G401.6 (cell line): ENCODE results near the gene INHBE.
"Not testable (repeated sequence)": the region's sequence is repeated elsewhere in the genome, so short reads cannot be mapped to it uniquely, and the experiment has no call there.

ENCODE experiments used
- FAIRE-seq: peaks from 2 replicates; lab custom pipeline; 2012; peaks lifted over from hg19 to GRCh38; lab: Jason Lieb, UNC

The INHBE gene

GRCh38 chr12:57441846-57442427 is 13.2 kb upstream of the INHBE start:
- no peak for FAIRE-seq

DNA sequence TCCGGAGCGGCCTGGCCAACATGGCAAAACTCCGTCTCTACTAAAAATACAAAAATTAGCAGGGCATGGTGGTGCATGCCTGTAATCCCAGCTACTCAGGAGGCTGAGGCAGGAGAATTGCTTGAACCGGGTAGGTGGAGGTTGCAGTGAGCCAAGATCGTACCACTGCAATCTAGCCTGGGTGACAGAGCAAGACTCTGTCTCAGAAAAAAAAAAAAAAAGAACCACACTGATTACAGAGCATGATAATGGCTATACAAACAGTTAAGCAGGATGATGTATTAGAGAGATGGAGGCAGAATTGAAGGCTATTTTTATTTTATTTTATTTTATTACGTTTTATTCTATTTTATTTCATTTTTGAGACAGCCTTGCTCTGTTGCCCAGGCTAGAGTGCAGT is 10.8 kb upstream of the INHBE start:
- not testable (repeated sequence) for FAIRE-seq

DNA sequence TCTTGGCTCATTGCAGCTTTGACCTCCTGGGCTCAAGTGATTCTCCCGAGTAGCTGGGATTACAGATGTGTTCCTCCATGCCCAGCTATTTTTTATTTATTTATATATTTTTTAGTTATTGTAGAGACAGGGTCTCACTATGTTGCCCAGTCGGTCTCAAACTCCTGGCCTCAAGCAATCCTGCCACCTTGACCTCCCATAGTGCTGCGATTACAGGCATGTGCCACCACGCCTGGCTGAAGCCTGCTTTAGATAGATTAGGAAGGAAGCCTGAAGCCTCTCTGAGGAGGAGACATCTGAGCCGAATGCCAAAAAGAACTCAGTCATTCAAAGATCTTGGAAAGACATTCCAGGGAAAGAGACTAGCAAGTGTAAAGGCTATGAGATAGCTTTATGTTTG is 10.4 kb upstream of the INHBE start:
- no peak for FAIRE-seq

GRCh38 chr12:57446292-57446960 is 8.7 kb upstream of the INHBE start:
- FAIRE-seq = no peak

- no peak for FAIRE-seq
These were observed 6.4 kb upstream of the INHBE start for GRCh38 chr12:57448669-57449068.

DNA sequence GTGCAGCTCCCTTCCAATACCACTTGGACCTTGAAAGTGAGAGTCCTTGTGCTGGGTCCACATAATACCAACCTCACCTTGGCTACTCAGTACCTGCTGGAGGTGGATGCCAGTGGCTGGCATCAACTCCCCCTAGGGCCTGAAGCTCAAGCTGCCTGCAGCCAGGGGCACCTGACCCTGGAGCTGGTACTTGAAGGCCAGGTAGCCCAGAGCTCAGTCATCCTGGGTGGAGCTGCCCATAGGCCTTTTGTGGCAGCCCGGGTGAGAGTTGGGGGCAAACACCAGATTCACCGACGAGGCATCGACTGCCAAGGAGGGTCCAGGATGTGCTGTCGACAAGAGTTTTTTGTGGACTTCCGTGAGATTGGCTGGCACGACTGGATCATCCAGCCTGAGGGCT is 5.7 kb upstream of the INHBE start:
- FAIRE-seq = no peak

DNA sequence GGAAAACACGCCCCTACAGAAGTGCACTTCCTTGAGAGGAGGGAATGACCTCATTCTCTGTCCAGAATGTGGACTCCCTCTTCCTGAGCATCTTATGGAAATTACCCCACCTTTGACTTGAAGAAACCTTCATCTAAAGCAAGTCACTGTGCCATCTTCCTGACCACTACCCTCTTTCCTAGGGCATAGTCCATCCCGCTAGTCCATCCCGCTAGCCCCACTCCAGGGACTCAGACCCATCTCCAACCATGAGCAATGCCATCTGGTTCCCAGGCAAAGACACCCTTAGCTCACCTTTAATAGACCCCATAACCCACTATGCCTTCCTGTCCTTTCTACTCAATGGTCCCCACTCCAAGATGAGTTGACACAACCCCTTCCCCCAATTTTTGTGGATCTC is 5.0 kb upstream of the INHBE start:
- no peak for FAIRE-seq

DNA sequence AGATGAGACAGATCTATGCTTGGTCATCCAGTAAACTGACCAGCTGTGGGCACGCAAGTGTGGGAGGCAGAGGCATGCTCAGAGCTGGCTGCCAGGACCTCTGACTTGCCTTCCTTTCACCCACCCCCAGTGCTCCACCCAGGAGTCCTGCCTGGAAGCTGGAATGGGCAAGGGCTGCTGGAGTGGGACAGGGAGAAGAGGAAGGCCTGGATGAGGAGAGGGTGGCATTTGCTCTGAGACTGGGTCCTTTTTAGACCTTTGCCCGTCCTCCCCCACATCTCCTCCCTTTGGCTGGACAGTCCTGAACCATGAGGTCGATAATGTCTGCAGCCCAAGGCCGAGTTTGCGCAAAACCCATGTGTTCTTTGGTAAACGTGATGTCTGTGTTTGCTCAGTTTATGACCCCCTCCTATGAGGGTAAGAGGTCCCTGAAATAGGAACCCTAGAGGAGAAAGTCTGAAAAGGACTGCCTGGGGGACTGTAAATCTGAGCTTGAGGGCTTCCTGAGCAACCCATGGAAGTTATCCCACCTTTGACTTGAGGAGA is 3.8 kb upstream of the INHBE start:
- FAIRE-seq = no peak

DNA sequence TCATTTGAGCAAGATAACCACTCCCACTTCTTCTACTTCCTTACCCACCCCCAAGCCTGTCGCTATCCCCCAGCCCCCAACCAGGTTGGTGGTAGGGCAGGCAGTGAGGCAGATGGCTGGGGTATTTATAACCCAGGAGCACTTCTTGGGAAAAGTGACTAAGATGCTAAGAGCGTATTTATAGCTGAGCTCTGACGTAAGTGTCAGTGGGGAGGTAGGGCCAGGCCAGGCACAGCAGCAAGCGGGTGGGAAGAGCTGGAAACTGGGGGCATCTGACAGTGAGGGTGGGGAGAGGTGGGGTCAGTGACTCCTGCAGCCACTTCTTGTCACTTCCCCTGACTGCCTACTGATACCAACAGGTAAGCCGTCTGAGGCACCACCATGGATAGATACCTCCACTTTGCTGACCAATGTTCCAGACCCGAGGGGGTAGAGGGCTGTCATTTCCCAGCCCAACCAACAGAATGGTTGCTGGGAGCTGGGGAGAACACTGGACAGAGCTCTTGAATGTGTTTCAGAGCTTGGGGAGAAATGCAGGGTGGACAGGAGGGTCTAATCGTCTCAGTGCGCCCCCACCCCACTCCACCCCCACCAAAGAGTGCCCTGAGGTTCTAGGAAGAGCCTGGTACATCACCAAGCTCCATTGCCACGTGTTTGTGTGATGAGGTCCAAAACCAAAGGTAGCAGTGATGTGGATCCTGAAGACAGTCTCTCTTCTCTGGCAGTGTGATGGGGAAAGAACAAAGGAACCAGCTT is 2.7 kb upstream of the INHBE start:
- FAIRE-seq = no peak

DNA sequence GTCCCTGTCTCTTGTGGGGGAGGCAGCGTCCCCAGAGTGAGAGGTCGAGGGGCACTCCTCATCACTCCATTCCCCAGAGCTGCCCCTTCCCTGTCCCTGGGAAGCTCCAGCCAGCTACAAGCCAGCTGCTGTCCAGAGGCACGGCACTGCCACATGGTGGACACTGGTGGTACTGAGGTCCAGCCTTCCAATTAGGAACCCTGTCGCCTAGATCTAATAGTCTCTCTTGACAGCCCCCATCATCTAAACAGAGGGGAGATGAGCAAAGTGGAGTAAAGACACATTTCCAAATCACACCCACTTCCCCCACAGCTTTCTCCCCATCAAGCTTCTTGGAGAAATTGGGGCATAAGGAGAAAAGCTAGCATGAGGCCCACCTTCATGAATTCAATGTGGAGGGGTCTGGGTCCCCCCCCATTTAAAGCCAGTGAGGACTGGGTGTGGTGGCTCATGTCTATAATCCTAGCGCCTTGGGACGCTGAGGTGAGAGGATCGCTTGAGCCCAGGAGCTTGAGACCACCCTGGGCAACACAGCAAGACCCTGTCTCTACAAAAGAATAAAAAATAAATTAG is 2.1 kb upstream of the INHBE start:
- FAIRE-seq = no peak

GRCh38 chr12:57454213-57454565 is 918 bp upstream of the INHBE start:
- FAIRE-seq = no peak

GRCh38 chr12:57455374-57456144 is 452 bp downstream of the INHBE start:
- no peak for FAIRE-seq

DNA sequence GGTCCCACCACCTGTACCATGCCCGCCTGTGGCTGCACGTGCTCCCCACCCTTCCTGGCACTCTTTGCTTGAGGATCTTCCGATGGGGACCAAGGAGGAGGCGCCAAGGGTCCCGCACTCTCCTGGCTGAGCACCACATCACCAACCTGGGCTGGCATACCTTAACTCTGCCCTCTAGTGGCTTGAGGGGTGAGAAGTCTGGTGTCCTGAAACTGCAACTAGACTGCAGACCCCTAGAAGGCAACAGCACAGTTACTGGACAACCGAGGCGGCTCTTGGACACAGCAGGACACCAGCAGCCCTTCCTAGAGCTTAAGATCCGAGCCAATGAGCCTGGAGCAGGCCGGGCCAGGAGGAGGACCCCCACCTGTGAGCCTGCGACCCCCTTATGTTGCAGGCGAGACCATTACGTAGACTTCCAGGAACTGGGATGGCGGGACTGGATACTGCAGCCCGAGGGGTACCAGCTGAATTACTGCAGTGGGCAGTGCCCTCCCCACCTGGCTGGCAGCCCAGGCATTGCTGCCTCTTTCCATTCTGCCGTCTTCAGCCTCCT is 1.1 kb downstream of the INHBE start:
- no peak for FAIRE-seq

- FAIRE-seq = no peak
These were observed 1.8 kb downstream of the INHBE start for GRCh38 chr12:57456737-57457490.

DNA sequence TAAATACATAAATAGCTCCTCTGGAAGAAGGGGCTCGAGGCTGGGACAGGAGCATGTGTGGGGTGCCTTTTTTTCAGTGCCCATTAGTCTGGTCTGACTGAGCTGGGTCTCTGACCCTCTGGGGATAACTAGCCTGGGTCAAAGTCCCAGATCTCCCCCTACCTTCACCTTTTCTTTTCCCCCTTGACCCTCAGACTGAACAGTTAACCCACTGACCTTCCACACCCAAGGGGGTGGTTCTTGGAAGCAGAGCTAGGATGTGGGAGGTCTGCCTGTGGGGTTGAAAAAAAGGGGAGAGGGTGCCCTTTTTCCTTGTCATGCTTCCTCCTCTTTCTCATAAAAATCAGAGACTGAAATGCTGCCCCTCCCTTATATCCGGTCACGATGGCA is 3.6 kb downstream of the INHBE start:
- FAIRE-seq = no peak

DNA sequence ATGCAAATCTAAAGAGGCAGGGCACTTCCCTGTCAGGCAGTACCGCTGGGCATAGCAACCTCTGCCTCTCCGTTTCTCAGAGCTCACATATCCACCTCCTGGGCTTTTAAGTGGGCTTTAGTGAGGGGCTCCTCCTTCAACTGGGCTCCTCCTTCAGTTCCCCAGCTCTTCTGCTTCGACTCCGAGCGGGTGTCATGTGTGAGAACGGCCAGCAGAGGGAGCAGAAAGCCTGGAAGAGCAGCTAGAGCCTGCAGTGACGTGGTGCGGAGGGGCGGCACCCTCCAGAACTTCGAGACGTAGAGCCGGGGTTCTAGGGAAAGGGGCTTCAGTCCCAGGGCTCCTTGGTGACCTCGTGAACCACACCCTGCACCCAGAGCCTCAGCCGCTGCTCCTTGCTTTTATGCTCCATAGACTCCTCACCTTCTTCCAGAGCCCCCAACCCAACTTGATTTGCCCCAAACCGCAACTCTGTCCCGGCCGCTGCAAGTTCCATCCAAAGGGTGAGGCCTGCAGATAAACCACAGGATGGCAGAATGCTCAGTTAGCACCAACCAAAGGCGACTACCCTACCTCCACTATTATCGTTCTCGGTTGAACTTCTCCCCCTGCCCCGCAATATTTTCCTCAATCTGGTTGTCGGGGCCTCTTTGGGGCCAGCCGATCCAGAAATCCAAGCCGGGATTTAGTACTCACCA is 4.1 kb downstream of the INHBE start:
- FAIRE-seq = peak; percentile 80

DNA sequence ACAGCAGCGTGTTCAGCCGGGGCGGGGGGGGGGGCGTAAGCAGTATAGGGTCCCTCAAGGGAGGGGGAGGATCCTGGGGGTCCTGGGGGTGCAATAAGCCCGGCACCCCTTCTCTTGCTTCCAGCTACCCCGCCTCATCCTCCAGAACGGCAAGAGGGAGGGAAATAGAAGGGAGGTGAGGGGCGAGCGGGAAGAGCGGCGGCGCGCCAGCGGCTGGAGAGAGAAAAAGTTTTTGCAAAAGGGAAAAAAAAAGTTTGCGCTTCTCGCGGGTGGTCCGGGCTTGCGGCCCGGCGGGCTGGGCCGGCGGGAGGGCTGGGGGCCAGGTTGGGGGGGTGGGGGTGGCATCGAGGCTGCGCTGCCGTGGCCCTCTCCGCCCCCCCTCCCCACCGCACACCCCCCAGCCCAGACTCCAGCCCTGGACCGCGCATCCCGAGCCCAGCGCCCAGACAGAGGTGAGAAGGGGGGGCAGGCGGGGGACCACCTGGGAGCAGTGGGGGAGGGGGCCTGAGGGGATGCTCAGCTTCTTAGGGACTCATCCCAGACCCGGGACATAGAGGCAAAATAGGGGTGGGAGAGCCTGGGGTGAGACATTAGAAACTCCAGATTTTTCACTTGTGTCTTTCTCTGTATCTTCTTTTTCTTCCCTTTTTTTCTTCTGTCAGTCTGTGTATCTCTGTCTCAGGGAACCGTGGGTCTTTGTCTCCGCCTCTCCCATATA is 4.8 kb downstream of the INHBE start, which contains the start of gene GLI1:
Gene GLI1 (plus strand): TSS at position 36 of the 718 bp plus-strand sequence. CDS start 3,907 bp downstream, outside the sequence.
- FAIRE-seq = no peak

- FAIRE-seq = no peak
These were observed 5.3 kb downstream of the INHBE start for GRCh38 chr12:57460468-57460784.

GRCh38 chr12:57460841-57461275 is 5.8 kb downstream of the INHBE start:
- no peak for FAIRE-seq
